GM19193 (cell line): ENCODE measurements around the gene CEP41.

Source experiments
- POLR2A ChIP-seq: IDR thresholded peaks from 4 replicates; pipeline ENCODE4 v1.6.1; 2011; ENCODE audit not compliant: insufficient read depth, insufficient read length; ENCODE audit errors: extremely low read depth

Gene CEP41

GRCh38 chr7:130349911-130350782 is 90.7 kb downstream of the CEP41 start:
- no peak for TF ChIP-seq POLR2A

- TF ChIP-seq POLR2A, result no peak
Measured at GRCh38 chr7:130346941-130347340, 93.9 kb downstream of the CEP41 start.

GRCh38 chr7:130346177-130346905 is 94.5 kb downstream of the CEP41 start:
- no peak for TF ChIP-seq POLR2A

GRCh38 chr7:130345725-130346124 is 95.1 kb downstream of the CEP41 start:
- TF ChIP-seq POLR2A, result no peak

GRCh38 chr7:130345136-130345535 is 95.7 kb downstream of the CEP41 start:
- no peak for TF ChIP-seq POLR2A

GRCh38 chr7:130344271-130344866 is 96.4 kb downstream of the CEP41 start, which contains the start of gene CPA5:
Gene CPA5, plus strand, starts transcription at chr7:130344816. Its CDS starts 1,670 bp downstream, at chr7:130346486.
- TF ChIP-seq POLR2A, result no peak
